ENCODE measurements around the gene CROCC2. TPM values are rescaled to one million over a fixed set of nuclear protein-coding genes. Genes with fewer than 3 reads are reported as not detected.

The CROCC2 gene
- total and polyA plus RNA-seq, 10 of the 15 experiments (the other 5 are each of a cell fraction or from before 2014, with no cell fraction given): not detected

DNA sequence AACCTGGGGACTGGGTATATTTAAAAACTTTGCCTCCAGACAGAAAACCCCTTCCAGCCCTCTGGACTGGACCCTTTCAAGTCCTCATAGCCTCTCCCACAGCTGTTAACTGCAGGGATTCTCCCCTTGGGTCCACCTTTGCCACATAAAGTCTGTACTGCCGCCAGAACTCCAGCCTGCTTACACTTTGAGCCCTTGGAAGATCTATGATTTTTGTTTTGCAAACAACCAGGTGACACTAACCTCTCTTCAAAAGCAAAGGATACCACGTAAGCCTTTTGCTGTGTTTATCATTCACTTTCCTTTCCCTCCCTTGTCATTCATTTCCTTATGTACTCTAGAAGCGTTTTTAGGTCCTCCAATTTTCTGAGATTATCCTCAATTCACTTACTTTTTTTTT lies 41.7 kb upstream of the CROCC2 start:
- ChIA-PET POLR2A (no interaction called here), RAD21 (ENCODE audit: unreplicated experiment) (no interaction called here), CTCF (interaction anchor here (1.2 kb wide), 1 partner anchor 13 kb away, joined by 3 read pairs; no protein-coding TSS in a partner anchor), SMC1A (ENCODE audit: uncharacterized antibody, unreplicated experiment) (no interaction called here)
- no peak for TF ChIP-seq NFIC (IDR thresholded peaks at IDR 0.05; ENCODE audit: low read depth, low read length)
- TF ChIP-seq TCF7 (IDR thresholded peaks at IDR 0.05; ENCODE audit: borderline replicate concordance): no peak
- TF ChIP-seq CEBPB (IDR thresholded peaks at IDR 0.05; ENCODE audit: borderline replicate concordance in 1 of 2, low read depth in 2 of 2, low read length in 2 of 2): no peak
- BruUV-seq (replicated peaks): no TSS peak
- H3K36me3 ChIP-seq (ENCODE audit: control insufficient read depth in 2 of 2, insufficient read depth in 2 of 2, low read length in 1 of 2): no peaks in the 10 kb centered on the region
- ATAC-seq (no peak), FAIRE-seq (no peak), DNase-seq (ENCODE audit: low read depth, low spot score) (no peak)
- H3K4me3 ChIP-seq: no peak overlapping the region
- H4K20me1 ChIP-seq (ENCODE audit: control insufficient read depth, insufficient read depth): no peaks in the 10 kb centered on the region
- H3K27ac ChIP-seq (ENCODE audit: control insufficient read depth, insufficient read depth): no peak overlapping the region
- H3K9me3 ChIP-seq (replicated peaks; ENCODE audit: control insufficient read depth, insufficient read depth, low read length): no peaks in the 10 kb centered on the region
- no peak overlapping the region for H3K4me2 ChIP-seq (ENCODE audit: control insufficient read depth, insufficient read depth)
- 19% methylated on average over 3 of the region's 3 CpGs for WGBS (ENCODE audit: insufficient coverage, insufficient replicate concordance, low lambda C conversion rate, missing lambda C conversion rate)
- peaks cover 2 to 4% of the 10 kb centered on the region in 2 experiments; a peak in 2 of 4 replicates for H3K27me3 ChIP-seq (replicated peaks in 1 of 2; ENCODE audit: control insufficient read depth in 2 of 2, insufficient read depth in 2 of 2, low read length in 1 of 2)
- in situ Hi-C loops (cut with MboI) (no loop called here), intact Hi-C loops (cut with micrococcal nuclease; ENCODE audit: unreplicated experiment) (no loop called here)
- H3K9ac ChIP-seq (ENCODE audit: control insufficient read depth, insufficient read depth, low read length): no peak overlapping the region
- H3K79me2 ChIP-seq (ENCODE audit: control insufficient read depth, insufficient read depth, low read length): no peaks in the 10 kb centered on the region
- no peaks in the 10 kb centered on the region for H3K4me1 ChIP-seq (ENCODE audit: control insufficient read depth, insufficient read depth, low read length)
- no peak overlapping the region for H2AFZ ChIP-seq (ENCODE audit: control insufficient read depth, low read depth, low read length)

GRCh38 chr2:240865391-240865790 lies 40.7 kb upstream of the CROCC2 start:
- no peak for ATAC-seq
- Histone ChIP-seq H3K36me3 (ENCODE audit: control insufficient read depth in 2 of 2, insufficient read depth in 2 of 2, low read length in 1 of 2) (no peaks in the 10 kb centered on the region), H3K27ac (ENCODE audit: control insufficient read depth, insufficient read depth) (no peak overlapping the region), H3K9ac (ENCODE audit: control insufficient read depth, insufficient read depth, low read length) (no peak overlapping the region), H3K4me1 (ENCODE audit: control insufficient read depth, insufficient read depth, low read length) (no peaks in the 10 kb centered on the region), H3K27me3 (replicated peaks in 1 of 2; ENCODE audit: control insufficient read depth in 2 of 2, insufficient read depth in 2 of 2, low read length in 1 of 2) (peaks cover 2 to 4% of the 10 kb centered on the region in 2 experiments; a peak in 2 of 4 replicates), H2AFZ (ENCODE audit: control insufficient read depth, low read depth, low read length) (no peak overlapping the region), H3K9me3 (replicated peaks; ENCODE audit: control insufficient read depth, insufficient read depth, low read length) (no peaks in the 10 kb centered on the region), H3K4me3 (no peak overlapping the region), H3K79me2 (ENCODE audit: control insufficient read depth, insufficient read depth, low read length) (no peaks in the 10 kb centered on the region), H3K4me2 (ENCODE audit: control insufficient read depth, insufficient read depth) (no peak overlapping the region), H4K20me1 (ENCODE audit: control insufficient read depth, insufficient read depth) (no peaks in the 10 kb centered on the region)
- no TSS peak for BruUV-seq (replicated peaks)
- DNase-seq (ENCODE audit: low read depth, low spot score): no peak
- intact Hi-C loops (cut with micrococcal nuclease; ENCODE audit: unreplicated experiment) (no loop called here), in situ Hi-C loops (cut with MboI) (no loop called here)
- ChIA-PET POLR2A (no interaction called here), SMC1A (ENCODE audit: uncharacterized antibody, unreplicated experiment) (no interaction called here), CTCF (no interaction called here), RAD21 (ENCODE audit: unreplicated experiment) (no interaction called here)
- no peak for FAIRE-seq
- WGBS (ENCODE audit: insufficient coverage, insufficient replicate concordance, low lambda C conversion rate, missing lambda C conversion rate): 15% methylated on average over 5 of the region's 5 CpGs
- TF ChIP-seq MLLT1 (IDR thresholded peaks at IDR 0.05) (no peak), TCF12 (IDR thresholded peaks at IDR 0.05; ENCODE audit: low read depth, low read length) (no peak), CHD4 (IDR thresholded peaks at IDR 0.05) (no peak), REST (IDR thresholded peaks at IDR 0.05; ENCODE audit: low read depth, low read length) (no peak), JUNB (IDR thresholded peaks at IDR 0.05) (no peak), BCL11A (IDR thresholded peaks at IDR 0.05; ENCODE audit: low read depth, low read length) (no peak)

All from GM12878 (cell line).